Activated CD4-positive, alpha-beta T cell treated with anti-CD3 and anti-CD28 coated beads, Interleukin-2, amount 50 U/mL, for 16 hours (primary cell): ENCODE data around the gene WDR33.

ENCODE experiments used
- DNase-seq: peaks from one replicate; pipeline ENCODE4 v3.0.0-alpha.2; 2020

WDR33 gene

DNA sequence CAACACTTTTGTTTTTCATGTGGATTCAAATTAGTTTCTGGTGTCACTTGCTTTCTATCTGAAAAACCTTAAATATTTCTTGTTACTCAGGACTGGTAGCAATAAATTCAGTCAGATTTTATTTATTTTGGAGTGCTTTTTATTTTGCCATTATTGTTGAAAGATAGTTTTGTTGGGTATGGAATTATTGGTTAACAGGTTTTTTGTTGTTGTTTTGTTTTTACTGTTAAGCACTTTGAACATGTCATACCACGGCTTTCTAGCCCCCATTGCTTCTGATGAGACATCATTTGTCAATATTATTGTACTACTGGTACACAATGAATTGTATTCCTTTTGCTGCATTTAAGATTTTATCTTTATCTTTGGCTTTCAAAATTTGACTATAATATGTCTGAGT lies 122.6 kb downstream of the WDR33 start:
- DNase-seq = no peak

DNA sequence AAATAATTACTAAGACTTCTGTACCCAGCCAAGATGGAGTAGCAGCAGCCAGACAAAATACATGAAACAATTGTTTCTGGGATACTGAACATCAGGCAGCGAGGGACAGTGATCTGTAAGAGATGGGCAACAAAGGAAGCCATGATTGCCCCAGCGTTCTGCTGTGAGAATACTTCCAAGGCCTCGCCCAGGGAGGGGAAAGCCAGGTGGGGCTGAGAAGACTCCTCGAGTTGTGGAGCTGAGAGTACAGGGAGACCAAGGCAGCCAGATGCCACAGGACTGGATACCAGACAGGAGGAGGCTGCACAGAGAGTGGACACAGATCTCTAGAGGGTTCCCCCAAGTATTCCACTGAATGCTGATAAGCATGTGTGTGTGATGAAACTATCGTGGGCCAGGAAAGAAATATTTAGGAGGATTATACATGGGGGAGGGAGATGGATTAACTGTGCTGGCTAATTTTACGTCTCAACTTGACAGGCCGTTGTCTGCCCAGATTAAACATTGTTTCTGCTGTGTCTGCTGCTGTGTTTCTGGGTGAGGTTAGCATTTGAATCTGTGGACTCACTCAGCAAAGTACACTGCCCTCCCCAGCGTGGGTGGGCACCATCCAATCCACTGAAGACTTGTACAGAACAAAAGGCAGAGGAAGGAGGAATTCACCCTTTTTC lies 125.4 kb downstream of the WDR33 start:
- DNase-seq = no peak

DNA sequence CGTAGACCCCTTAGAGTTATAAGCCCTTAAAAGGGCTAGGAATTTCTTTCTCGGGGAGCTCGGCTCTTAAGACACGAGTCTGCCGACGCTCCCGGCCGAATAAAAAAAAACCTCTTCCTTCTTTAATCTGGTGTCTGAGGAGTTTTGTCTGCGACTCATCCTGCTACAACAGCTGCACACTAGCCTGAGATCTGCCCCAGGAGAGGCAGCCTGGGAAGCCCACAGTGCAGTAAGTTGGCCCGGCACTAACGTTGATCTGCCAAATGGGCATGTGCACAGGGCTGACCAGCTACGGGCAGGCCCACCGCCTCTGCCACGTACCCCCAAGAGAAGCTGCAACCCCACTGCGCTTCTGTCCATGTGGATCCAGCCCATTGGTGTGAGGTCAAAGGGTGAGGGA lies 127.2 kb downstream of the WDR33 start:
- no peak for DNase-seq

DNA sequence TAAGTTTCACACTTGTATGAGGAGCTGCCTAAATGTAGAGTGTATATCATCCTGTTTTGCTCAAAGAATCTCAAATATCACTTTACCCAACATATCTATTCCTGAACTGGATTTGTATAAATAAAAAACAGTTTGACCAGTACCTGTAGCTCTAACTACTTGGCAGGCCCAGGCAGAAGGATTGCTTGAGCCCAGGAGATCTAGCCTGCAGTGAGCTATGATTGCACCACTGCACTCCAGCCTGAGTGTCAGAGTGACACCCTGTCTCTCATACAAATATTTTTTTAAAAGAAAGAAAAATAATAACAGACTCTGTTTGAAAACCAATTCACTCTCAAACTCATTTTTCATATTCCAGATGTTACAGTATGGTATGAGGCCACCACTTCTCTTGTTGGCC lies 127.9 kb downstream of the WDR33 start:
- no peak for DNase-seq

DNA sequence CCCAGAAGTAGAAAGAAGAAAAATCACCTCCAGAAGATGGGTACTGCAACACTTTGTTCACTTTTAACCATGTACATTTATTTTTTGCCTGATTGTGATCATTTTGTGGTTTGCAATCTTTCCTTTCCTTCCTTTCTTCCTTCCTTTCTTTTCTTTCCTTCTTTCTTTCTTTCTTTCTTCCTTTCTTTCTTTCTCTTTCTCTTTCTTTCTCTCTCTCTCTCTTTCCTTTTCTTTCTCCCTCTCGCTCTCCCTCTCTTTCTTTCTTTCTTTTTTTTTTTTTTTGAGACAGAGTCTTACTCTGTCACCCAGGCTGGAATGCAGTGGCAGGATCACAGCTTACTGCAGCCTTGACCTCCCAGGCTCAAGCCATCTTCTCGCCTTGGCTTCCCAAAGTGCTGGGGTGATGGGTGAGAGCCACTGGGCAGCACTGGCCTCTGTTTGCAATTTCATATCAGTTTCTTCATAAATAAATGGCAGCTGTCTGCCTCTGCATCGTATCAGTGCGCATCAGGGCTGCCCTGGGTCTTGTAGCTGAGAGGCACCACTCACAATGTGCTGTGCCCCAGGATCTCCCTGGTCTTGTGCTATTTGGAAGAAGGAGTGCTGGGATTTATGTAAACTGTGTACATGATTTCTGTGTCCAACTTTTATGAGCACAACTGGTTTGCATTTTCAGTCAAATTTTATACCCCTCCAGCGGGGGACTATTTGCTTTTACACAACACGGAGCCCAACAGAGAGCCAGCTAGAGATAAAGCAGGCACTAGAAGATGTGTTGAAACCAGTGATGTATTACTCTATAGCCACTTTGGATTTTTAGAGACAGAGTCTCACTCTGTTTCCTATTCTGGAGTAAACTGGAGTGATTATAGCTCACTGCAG lies 128.8 kb downstream of the WDR33 start:
- DNase-seq = no peak

DNA sequence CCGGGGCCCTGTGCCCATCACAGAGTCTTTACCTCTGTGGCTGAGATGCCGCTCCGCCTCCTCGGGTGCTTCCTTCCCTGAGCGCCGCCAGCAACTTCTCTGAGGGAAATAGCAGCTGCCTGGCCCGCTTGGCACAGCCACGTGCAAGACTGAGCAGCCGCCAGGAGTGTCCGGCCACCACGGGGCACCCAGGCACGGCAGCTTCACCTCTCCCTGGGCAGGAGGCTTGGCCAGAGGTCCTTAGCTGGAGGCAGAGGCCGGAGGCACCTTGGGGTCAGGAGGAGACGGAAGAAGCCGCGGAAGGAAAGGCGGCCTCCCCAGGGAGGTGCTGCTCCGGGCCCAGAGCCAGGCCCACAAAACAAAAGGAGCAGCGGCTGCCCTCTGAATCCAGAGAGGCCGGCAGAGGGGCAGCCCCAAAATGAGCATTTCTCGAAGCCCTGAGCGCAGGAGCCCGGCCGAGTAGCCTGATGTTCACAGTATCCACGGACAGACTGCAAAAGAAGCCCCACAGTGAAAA lies 129.6 kb downstream of the WDR33 start:
- no peak for DNase-seq

DNA sequence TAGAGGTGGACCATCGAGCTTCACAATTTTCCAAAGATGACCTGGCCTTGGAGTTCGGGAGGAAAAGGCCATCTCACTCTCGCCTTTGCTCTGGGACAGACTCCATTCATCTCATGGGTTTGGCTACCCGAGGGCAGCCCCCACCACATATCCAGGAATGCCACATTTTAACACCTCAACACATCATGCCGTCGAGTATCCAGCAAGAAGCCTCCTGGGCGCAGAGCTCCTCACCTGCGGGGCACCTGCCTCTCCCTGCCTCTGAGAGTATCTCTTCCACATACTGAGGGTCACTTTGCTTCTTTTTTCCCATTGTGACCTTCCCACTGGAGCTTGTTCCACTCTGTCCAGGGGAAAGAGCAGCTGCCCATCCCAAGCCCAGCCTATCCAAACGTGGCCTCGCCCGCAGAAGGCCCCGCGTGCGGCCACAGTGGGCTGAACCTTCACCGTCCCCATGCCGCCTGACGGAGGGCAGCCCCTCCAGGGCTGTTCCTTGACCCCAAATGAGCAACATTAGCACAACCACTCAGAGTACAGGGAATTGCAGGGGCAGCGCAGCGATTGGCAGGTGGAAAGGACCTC lies 130.2 kb downstream of the WDR33 start:
- no peak for DNase-seq

DNA sequence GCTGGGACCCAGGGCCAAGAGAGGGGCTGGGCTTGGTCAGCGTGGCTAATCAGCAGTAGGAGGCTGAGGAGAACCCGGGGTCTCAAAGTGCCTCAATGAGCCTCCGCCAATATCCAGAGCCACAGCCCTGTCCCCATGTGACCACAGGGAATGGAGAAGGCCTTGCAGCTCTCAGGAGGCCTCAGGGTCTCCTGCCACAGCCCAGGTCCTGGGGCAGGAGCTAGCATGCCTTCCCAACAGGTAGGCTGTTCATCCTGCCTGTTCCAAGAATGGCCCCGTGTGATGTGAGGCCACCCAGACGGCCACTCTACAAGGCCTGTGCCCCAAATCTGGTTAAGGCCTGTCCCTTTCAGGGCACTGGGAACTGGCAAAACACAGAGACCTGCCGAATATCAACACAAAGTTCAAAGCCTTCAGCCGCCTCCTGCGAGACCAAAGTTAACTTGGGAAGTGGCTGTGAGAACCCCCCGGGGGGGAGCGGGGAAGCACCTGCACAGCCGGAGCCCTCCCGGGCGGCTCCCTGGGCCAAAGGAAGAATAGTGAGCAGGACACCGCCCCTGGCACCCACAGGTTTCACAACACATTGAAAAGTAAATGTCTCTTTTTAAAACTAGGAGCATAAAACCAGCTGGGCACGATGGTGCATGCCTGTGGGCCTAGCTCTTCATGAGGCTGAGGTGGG lies 131.2 kb downstream of the WDR33 start:
- DNase-seq = no peak

DNA sequence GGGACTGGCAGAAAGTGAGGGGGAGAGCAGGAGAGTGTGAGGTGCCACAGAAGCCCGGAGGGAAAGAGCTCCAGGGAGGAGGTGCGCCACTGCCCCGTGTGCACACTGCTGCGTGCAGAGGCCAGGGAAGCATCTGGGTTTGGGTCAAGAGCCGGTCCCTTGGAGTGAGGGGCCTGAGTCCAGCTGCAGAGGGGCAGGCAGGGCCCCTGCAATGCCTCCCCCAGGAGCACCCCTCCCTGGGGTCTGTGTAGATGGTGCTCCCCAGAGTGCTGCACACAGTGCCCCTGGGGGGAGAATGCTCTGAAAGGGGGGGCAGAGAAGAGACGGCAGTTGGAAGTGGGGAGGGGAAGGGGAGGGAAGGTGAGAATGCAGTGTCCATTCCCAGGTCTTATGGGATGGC lies 132.0 kb downstream of the WDR33 start:
- DNase-seq = no peak

DNA sequence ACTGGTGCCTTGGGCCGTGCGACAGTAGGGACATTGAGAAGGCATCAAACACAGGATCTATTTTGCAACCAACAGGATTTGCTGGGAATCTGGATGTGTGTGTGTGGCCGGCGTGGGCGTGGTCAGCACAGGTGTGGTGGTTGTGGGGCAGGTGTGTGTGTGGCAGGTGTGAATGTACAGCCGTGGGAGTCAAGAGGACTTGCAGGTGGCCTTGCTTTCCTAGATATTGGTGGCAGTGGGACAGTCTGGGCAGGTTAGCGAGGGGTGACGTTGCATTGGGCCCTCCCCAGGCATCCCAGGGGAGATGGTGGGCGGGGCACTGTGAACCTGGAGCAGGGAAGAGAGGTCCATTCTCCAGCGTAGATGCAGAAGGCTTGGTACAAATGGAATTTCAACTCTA lies 132.4 kb downstream of the WDR33 start:
- no peak for DNase-seq

DNA sequence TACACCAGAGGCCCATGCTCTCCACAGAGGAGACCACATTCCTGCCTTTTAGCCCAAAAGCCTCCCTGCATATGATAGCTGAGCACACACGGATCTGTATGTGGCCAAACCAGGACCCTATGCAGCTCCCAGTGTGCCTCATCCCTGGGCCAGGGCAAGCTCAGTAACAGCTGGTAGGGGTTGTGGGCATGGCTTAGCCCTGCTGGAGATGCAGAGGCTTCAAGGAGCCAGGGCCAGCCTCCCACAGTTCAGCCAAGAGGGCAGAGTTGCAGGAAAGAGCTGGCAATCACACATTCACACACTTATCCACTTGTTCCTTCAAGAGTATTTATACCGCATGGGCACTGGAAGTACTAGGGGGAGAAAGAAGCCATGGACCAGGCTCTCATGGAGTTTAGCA lies 134.1 kb downstream of the WDR33 start:
- no peak for DNase-seq

DNA sequence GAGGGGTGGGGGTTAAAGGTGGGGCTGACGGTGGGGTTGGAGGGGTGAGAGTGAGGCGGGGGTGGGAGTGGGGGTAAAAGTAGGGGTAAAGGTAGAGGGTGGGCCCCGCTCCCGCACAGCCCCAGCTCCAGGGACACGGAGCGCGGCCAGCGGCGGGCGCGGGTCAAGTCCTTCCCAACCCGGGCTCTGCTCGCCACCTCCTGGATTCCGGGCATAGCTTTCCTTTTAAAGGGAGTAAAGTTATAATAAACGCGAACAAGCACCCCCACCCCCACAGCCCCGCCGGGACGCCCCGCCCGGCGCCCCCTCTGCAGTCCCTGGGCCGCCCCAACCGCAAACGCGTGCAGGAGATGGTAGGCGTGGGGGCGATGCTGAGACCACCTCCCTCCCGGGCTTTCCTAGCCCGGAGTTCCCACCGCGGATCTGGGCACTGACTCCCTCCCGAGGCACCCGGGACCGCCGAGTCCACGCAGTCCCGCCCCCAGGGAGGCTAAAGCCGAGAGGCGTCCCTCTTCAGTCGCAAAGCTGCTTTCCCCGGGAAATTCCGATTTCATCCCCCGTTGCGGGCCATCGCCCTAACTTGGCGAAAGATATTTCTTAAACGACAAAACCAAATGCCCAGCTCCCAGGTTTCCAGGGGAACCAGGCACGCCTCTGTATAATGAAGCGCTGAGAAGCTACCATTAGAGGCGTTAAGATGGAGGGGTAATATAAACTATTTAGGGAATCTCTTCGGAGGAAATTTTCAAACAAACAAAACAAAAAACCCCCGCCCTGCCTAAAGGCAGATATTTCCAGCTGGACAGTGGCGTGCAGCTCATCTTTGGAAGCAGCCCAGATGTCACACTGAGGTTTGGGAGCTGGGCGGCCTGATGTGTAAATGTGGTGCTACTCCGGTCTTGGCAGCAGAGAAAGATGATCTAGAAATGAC lies 135.4 kb downstream of the WDR33 start, which contains the start of gene LIMS2:
Gene LIMS2 (minus strand): TSS at position 200 of the 931 bp plus-strand sequence. CDS start 506 bp downstream, outside the sequence.
- DNase-seq = no peak

DNA sequence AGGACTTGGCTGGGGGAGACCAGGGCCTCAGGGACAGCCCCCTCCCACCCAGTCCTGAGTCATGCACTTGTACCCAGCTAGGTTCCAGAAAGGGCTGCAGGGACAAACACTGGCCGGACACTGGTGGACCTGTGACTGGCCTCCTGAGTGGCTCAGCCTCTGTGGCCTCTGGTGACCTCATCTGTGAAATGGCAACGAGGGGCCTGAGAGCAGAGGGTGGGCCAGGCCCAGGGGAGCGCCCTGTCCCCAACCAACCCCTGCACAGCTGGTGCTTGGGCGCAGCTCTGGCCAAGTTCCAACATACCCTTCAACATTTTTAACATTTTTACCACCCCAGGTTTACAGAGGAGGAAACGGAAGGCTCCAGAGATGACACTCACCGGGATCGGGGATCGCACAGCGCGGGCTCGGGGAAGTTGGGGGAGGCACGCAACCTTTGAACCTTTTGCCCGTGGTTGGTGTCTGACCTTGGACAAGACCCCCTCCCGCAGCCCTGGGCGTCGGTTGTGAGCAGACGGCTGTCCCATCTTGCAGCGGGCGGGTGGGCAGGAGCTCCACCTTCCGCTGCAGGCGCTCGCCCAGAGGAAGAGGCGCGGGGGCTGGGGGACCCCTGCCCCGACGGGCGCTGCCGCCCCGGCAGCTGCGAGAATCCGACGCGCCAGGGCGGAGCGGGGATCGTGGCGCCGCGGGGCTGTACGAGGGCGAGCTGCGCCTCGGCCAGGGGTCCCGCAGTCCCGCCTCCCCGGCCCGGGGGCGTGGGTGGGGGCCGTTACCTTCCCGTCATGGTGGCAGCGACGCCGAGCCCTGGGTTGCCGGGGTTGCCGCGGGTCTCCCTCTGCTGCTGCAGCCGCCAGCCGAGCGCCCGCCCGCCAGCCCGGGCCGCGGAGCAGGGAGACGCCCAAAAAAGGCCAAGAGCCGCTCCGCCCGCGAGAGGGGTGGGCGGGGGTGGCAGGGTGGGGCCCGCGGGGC lies 136.4 kb downstream of the WDR33 start:
- no peak for DNase-seq

DNA sequence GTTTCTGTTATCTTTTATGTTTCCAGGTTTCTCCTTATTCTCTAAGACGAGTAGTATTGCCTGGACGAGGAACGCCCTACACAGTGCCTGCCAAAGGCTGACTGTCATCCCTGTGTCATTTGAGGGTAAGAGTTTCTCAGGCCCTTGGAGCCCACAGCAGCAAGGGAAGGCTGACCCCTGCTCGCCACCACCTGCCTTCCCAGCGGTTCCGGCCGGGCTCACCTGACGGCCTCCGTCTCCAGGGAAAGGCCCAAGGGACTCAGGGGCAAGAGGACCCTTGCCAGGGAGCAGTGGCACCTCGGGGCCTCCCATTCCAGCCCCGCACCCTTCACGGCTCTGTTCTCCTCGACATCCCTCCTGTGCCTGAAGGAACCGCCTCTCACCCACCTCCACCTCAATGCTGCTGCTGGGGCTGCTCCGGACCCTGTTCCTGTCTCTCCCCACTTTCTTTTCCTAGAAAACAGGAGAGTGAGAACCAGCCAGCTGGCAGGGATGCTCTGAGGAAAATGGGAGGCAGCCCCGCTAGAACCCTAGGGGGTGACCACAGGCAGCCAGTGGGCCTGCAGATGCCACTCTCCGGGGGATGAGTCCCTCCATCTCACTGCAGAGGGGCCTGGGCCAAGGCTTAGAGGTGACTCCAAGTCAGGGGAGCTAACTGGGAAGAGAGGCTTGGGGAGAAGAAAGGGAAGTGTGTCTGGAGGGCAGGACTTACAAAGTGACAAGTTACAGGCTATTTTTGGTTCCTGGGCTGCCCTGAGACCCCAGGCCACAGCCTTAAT lies 137.5 kb downstream of the WDR33 start:
- DNase-seq = no peak

DNA sequence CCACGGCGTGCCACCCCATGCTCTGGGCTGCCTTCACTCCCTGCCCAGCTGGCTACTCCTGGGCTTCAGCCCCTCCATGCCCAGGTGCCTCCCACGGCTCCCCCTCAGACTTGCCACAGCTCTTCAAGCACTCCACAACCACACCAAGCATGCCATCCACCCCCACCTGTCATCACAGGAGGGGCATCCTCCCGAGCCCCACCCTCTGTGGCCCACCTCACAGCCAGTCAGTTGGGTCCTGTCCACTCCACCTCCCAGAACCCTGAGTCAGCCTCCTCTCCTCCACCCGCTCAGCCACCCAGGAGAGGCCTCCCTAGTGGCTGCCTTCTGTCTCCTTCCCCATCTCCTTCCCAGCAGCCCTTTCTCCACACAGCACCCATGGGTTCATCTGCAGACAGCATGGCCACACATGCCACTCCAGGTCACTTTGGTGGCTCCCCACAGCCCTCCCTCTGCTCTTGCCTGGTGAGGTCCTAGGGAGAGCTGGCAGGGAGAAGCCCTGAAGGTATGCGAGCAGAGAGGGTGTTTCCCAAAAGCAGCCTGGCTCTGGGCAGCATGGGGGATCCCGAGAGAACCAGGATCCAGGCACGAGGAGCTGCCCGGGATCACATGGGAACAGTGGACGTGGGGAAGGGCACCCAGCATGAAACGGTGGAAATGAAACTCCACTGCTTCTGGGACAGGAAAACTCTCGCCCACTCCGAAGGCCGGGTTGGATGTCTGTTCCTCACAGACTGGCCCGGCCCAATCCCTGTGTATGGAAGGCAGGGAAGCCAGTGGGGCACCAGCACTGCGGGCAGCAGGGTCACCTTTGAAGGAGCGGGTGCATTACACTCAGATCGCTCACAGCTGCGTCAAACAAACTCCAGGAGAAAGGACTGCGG lies 138.4 kb downstream of the WDR33 start:
- no peak for DNase-seq

DNA sequence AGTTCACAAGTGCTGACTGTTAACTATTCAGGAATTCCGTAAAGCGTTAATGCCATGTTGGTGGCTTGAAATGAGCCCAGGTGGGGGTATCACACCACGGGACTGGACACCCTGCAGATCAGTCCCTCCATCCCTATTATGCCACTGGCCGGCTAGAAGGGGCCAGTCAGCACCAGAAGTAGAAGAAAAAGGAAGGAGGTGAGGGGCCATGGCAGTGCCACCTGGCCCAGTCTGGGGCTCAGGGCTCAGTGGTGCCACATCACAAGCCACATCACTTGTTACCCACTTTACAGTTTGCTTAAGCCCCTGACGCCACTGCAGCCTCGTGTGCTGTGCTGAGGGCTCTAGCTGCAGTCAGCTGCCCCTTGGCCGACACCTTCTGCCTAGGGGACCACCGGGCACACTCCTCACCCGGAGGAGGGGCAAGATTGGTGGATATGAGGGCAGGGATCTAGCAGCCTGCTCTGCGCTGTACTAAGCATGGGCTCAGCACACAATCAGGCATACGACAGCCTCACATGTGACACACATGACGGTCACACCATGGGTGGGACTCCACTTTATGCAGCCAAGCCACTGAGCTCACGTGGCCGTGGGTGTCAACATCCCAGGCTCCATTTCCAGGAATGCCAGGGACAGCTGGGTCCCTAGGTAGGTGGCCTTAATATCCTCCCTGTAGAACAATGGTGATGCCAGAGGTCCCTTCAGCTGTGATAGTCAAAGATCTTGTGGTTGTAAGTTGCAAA lies 139.2 kb downstream of the WDR33 start:
- DNase-seq = no peak

DNA sequence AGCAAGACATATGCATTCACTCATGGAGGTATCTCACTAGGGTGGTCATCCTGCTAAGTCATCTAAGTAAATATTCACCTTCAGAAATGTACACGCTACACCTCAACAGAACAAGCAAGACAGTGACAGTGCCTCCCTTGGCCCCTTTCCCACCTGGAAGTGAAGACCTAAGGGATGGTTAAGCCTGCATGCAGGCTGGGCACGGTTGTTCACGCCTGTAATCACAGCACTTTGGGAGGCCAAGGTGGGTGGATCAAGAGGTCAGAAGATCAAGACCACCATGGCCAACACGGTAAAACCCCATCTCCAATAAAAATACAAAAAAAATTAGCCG lies 140.0 kb downstream of the WDR33 start:
- DNase-seq = no peak
